Astrocyte of the spinal cord (primary cell): Measurements from ENCODE around the gene GSG1L.

Source experiments
- DNase-seq: peaks from one replicate; pipeline ENCODE4 v3.0.0; 2011; ENCODE audit warnings: low read depth, low spot score
- H3K4me3 ChIP-seq: 2 replicates; pipeline ENCODE4 v1.5.1; 2011; ENCODE audit warnings: low read depth, mild to moderate bottlenecking, low read length, moderate library complexity
- in situ Hi-C: cut with HindIII; loops from 2 replicates; pipeline ENCODE4 v1.10.0; 2017; ENCODE audit warnings: low sequenced_read_pairs
- TF ChIP-seq, protein P1 (sequence below): IDR thresholded peaks from 2 replicates; pipeline ENCODE4 v1.5.1; 2012; ENCODE audit warnings: low read depth, mild to moderate bottlenecking, low read length, inconsistent platforms

Gene GSG1L

DNA sequence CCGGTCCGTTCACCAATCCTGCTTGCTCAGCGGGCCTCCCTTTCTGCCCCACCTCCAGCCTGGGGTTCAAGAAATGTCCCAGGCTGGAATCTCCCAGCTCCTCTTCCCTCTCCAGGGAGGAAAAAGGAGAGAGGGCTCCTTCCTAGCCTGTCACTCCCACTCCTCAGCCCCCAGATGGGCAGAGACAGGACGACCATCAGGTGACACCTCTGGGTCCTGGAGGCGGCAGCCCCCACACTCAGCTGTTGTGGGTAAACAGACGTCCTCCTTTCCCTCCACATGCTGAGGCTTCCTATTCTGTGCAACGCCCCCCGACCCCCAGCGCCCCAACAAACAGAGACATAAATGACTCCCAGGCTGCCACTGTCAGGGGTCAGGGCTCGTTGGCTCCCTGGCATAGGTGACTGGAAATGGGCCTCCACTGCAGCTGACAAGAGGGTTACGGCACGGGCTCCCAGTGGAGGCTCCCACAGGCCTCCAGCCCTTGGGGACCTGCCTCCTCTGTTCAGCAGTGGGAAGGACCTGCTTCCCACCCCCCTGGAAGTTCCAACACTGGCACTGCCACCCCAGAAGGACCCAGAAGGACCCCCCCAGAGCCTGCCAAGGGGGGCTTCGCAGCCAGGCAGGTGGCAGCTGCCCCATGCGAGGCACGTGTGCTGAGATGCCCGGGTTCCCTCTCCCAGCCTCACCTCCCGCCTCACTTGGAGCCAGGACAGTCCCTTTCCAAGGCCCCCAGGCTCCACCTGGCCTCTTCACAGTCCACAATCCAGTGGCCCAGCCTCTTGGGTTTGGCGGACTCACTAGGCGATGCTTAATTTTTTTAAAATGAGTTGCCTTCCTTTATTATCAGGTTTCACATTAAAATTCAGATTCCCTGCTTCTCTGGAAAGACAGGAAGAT lies 281.3 kb downstream of the GSG1L start:
- H3K4me3 ChIP-seq = no peak overlapping the region
- no peak for DNase-seq
- TF ChIP-seq, protein P1, sequence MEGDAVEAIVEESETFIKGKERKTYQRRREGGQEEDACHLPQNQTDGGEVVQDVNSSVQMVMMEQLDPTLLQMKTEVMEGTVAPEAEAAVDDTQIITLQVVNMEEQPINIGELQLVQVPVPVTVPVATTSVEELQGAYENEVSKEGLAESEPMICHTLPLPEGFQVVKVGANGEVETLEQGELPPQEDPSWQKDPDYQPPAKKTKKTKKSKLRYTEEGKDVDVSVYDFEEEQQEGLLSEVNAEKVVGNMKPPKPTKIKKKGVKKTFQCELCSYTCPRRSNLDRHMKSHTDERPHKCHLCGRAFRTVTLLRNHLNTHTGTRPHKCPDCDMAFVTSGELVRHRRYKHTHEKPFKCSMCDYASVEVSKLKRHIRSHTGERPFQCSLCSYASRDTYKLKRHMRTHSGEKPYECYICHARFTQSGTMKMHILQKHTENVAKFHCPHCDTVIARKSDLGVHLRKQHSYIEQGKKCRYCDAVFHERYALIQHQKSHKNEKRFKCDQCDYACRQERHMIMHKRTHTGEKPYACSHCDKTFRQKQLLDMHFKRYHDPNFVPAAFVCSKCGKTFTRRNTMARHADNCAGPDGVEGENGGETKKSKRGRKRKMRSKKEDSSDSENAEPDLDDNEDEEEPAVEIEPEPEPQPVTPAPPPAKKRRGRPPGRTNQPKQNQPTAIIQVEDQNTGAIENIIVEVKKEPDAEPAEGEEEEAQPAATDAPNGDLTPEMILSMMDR = no peak
- in situ Hi-C loops = no loop called here

DNA sequence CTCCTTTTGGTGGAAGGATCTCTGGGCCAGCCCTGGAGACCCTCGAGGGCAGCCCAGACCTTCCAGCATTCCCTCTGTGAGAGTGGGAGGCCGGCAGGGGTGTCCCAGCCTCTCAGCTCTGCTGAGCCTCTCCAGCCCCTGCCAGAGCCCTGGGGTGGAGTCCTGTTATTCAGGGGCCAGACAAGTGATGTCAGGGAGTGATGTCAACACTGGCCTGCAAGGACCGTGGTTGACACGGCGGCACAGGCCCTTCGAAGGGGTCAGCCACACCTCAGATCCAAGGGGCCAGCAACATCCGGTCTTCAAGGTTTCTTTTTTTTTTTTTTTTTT lies 282.4 kb downstream of the GSG1L start:
- no peak overlapping the region for H3K4me3 ChIP-seq
- DNase-seq = peak; percentile 12
- TF ChIP-seq, protein P1 = no peak
- in situ Hi-C loops = no loop called here

DNA sequence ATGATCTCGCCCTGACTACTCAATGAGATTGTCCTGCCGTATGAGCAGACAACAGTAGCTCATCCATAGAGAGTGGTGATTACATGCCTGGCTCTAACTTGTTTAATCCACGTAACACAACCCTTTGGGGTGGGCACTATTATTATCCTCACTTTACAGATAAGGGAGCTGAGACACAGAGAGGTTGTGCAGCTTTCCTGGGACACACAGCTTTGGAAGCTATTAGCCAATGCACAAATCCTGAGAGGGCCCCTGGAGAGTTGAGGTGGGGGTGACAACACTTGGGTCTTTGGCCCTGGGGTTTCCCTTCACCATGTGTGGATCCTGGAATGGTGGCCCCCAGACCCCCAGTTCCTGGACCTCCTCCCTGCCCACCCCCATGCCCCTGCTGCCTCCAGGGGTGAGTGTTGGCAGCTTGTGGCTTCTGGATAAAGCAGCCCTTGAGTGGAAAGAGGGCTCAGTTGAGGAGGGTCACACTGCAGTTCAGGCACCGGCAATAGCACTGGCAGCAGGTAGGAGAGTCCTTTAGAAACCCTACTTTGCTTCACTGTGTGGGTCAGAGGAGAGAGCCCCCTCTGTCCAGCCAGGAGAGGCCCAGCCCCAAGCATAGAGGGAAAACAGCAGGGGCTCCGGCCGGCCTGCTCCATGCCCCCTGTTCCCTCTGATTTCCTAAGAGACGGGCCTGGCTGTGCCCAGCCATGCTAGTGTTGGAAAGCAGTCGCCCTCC lies 282.9 kb downstream of the GSG1L start:
- in situ Hi-C loops = no loop called here
- TF ChIP-seq, protein P1 = no peak
- DNase-seq = no peak
- H3K4me3 ChIP-seq = no peak overlapping the region

DNA sequence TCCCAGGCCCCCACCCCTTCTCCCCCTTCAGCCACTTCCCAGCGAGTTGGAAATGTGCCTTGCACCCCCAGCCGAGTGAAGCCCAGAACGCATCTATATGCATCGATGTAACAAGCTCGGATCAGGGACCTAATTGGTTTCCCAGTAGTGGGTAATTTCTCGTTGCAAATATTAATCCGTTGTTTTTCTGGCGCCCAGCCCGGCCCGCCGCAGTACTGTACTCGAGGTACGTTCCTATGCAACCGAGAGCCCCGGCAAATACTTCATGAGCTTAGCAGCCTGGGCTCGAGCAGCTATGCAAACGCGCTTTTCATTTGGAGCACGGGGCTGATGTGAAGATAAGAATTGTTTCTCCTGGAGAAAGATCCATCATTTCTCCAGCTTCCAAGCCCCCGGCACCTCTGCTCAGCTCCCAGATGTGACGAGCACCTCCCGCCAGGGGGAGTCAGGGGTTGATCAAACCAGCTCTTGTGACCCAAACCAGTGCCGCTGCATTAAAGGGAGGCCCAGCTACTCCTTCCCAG lies 283.8 kb downstream of the GSG1L start:
- TF ChIP-seq, protein P1 = peak; percentile 73
- H3K4me3 ChIP-seq = no peak overlapping the region
- in situ Hi-C loops = no loop called here
- DNase-seq = peak; percentile 56

DNA sequence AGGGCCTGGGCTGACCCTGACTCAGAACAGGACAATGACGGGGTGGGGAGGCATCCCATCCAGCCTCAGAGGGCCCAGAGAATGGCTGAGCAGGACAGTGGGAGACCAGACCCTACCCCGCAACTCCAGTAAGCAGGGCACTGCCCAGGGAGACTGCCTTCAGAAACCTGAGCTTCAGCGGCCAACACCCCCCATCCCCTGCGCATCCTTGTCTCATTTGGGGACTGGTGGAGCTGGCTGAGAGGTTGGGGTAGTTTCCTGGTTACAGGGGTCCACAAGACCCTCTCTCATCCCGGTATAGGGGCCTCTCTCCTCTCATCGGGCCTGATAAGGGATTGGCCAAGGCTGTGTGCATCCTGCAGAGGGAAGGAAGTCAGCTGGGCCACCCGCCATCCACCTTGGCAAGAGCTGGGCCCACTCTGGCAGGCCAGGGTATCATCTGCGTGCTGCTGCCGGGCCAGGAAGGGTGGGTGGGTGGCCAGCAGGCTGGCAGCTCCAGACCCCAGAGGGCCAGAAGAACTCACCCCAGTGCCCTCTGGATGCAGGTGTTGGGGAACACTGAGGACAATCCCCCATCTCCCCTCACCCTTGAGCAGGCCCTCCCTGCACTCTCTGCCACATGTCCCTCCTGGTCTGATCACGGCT lies 284.5 kb downstream of the GSG1L start:
- in situ Hi-C loops = no loop called here
- TF ChIP-seq, protein P1 = no peak
- no peak overlapping the region for H3K4me3 ChIP-seq
- DNase-seq = no peak

DNA sequence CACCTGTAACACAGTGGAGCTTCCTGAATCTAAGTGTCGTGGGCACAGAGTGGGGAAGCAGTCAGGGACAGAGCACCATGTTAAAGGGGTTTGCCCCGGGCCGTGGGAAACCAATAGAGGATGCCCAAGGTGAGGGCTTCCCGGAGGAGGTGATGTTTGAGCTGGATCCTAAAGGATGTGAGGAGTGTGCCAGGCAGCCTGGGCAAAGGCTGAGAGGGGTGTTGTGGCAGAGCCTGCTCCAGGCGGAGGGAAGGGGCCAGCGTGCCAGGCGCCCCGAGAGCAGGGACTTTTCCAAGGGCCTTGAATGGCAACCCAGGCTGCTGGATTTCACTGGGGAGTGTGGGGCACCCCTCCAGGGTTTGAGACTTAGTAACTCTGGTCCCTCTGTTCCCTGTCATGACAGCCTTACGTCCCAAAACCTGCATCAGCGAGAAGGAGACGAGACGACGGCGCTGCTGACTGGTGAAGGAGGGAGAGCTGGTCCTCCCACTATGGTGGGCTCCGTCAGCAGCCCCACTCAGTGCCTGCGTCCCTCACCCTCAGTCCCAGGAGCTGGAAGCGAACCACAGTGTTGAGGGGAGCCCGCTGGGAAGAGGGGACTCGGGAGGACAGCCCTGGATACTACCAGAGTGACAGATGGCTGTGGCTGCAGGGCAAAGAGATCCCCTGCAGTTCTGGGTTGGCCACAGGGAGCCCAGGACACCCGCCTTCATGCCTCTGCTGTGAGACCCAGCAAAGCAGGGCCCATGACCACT lies 285.2 kb downstream of the GSG1L start:
- TF ChIP-seq, protein P1 = no peak
- DNase-seq = no peak
- in situ Hi-C loops = no loop called here
- H3K4me3 ChIP-seq = no peak overlapping the region
